ENCODE data around the gene MYH11.

- TF ChIP-seq, protein P1, sequence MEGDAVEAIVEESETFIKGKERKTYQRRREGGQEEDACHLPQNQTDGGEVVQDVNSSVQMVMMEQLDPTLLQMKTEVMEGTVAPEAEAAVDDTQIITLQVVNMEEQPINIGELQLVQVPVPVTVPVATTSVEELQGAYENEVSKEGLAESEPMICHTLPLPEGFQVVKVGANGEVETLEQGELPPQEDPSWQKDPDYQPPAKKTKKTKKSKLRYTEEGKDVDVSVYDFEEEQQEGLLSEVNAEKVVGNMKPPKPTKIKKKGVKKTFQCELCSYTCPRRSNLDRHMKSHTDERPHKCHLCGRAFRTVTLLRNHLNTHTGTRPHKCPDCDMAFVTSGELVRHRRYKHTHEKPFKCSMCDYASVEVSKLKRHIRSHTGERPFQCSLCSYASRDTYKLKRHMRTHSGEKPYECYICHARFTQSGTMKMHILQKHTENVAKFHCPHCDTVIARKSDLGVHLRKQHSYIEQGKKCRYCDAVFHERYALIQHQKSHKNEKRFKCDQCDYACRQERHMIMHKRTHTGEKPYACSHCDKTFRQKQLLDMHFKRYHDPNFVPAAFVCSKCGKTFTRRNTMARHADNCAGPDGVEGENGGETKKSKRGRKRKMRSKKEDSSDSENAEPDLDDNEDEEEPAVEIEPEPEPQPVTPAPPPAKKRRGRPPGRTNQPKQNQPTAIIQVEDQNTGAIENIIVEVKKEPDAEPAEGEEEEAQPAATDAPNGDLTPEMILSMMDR (IDR thresholded peaks at IDR 0.05 in 2 of 3, conservative IDR thresholded peaks at IDR 0.05 in 1 of 3; ENCODE audit: control insufficient read depth in 2 of 3, extremely low read depth in 1 of 3, insufficient read depth in 1 of 3, low read depth in 3 of 3, low read length in 3 of 3): peak in 1 of 3 experiments; percentile 14; a peak in 1 of 6 replicates
- no peak for TF ChIP-seq HDGF (IDR thresholded peaks at IDR 0.05)
- TF ChIP-seq REST (IDR thresholded peaks at IDR 0.05; ENCODE audit: low read depth, low read length): no peak
- TF ChIP-seq HCFC1 (IDR thresholded peaks at IDR 0.05; ENCODE audit: low read length): no peak
- TF ChIP-seq TCF12 (IDR thresholded peaks at IDR 0.05; ENCODE audit: low read depth, low read length): no peak
- TF ChIP-seq SP1 (IDR thresholded peaks at IDR 0.05; ENCODE audit: low read depth, low read length): no peak
- TF ChIP-seq, protein P2, sequence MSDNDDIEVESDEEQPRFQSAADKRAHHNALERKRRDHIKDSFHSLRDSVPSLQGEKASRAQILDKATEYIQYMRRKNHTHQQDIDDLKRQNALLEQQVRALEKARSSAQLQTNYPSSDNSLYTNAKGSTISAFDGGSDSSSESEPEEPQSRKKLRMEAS (IDR thresholded peaks at IDR 0.05; ENCODE audit: low read depth, low read length): no peak
- TF ChIP-seq, protein P3, sequence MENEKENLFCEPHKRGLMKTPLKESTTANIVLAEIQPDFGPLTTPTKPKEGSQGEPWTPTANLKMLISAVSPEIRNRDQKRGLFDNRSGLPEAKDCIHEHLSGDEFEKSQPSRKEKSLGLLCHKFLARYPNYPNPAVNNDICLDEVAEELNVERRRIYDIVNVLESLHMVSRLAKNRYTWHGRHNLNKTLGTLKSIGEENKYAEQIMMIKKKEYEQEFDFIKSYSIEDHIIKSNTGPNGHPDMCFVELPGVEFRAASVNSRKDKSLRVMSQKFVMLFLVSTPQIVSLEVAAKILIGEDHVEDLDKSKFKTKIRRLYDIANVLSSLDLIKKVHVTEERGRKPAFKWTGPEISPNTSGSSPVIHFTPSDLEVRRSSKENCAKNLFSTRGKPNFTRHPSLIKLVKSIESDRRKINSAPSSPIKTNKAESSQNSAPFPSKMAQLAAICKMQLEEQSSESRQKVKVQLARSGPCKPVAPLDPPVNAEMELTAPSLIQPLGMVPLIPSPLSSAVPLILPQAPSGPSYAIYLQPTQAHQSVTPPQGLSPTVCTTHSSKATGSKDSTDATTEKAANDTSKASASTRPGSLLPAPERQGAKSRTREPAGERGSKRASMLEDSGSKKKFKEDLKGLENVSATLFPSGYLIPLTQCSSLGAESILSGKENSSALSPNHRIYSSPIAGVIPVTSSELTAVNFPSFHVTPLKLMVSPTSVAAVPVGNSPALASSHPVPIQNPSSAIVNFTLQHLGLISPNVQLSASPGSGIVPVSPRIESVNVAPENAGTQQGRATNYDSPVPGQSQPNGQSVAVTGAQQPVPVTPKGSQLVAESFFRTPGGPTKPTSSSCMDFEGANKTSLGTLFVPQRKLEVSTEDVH (IDR thresholded peaks at IDR 0.05; ENCODE audit: low read depth, partially characterized antibody): no peak
- TF ChIP-seq JUNB (IDR thresholded peaks at IDR 0.05): no peak
- no peak for TF ChIP-seq ATF3 (IDR thresholded peaks at IDR 0.05; ENCODE audit: borderline replicate concordance, extremely low read depth, low read depth, low read length)
Observed at GRCh38 chr16:15782573-15783365, 74.1 kb downstream of the MYH11 start.
